NCI-H1105 (cell line): Measurements from ENCODE around the gene DPH3.
A peak's percentile ranks its signal among the peaks of the same experiment; 100 is the strongest.

ENCODE experiments used
- DNase-seq: peaks from one replicate; lab custom pipeline; 2025; lab: John Stamatoyannopoulos, UW

Gene DPH3

DNA sequence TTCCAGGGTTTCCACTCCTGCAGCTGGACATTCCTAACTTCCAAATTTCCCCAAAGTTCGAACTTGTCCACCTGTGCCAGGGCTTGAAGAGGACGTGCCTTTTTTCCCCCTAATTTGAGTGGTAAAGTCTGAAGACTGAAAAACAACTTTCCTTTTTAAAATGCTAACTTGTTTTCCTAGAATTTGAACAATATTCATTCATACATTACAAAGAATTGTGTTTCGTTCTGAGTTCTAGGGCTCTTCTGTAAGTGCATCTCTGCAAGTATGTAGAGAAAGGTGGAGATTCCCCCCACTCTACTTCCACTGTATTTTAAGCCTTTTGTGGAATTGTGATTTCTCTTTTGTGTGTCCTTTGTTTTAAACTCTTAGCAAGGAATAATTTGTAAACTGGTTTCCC, 9.4 kb downstream of the DPH3 start:
- DNase-seq: no peak

DNA sequence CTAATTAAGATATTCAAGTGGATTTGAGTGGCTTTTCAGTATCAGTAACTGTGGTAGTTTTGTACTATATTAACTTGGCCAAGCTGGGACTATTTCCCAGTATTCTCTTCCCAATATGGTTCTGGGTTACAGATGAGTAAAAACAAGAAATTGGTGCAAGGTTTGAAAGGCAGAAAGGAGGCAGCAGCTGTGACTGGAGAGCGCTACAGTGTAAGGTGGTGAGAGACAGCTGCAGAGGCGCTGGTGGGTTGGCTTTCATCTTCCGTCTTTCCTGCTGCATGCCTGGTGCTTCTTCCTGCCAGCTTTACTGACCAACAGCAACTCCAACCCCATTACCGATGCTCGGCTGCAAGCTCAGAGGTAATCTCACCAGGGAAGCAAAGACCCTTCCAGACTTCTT, 9.8 kb downstream of the DPH3 start:
- no peak for DNase-seq

DNA sequence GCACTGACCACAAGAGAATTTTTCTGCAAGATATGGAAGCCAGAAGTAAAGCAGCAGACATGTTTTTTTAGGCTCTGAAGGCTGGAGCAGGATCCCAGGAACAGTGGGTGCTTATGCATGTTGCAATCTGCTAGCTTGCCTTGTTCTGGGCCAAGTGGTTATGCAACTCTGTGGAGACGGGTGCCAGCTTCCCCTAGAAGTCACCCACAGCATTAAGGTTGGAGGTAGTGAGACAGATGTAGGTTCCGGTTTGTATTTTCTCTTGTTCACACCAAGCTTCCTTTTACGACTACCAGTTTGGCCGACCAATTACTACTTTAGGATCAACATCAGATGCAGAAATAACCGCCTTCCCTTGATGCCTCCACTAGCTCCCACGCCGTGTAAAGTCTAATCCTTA, 11.1 kb downstream of the DPH3 start:
- no peak for DNase-seq

DNA sequence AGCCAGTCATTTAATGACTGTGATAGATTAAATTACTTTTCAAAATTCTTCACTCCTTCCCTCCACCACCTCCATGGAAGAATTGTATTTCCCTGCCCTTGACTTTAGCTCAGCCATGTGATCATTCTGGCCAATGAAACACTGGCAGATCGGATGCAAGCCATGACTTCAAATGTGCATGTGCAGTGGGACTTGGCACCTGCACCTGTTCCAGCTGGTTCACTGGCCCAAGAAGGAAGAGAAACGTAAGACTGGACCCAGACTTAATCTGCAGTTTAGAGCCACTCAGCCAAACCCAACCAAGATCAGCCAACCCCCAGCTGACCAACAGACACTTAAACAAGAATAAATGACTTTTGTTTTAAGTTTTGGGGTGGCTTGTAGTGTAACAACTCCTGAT, 11.8 kb downstream of the DPH3 start:
- DNase-seq: no peak

DNA sequence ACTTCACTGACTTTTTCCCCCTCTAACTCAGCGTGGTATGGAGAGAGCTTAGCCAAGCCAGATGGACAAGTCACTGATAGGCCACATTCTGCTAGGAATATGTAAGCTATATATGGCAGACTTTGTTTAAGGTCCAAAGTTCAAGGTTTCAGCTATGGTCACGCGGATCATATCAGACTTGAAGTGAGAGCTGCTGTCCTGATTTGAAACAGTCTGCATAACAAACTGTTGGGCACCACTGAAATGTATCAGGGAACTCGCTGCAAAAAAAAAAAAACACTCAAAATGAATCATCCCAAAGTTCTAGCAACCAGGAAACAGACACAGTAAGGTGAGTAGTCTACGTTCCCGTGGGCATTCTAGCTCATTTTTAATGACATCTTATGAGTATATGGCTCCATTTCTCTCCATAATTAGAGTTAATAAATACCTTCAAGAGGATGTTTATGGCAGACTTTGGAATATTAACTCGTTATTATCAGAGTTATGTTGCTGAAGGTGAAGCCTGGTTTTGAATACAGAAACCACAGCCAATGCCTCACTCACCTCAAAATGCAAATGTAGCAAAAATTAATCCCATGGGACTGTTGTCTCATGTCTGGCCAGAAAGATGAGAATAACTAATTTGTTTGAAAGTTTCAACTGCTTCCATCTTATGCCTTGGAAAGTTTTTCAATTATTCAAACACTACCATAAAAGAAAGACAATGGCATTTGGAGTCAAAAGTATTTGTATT, 12.3 kb downstream of the DPH3 start:
- no peak for DNase-seq

DNA sequence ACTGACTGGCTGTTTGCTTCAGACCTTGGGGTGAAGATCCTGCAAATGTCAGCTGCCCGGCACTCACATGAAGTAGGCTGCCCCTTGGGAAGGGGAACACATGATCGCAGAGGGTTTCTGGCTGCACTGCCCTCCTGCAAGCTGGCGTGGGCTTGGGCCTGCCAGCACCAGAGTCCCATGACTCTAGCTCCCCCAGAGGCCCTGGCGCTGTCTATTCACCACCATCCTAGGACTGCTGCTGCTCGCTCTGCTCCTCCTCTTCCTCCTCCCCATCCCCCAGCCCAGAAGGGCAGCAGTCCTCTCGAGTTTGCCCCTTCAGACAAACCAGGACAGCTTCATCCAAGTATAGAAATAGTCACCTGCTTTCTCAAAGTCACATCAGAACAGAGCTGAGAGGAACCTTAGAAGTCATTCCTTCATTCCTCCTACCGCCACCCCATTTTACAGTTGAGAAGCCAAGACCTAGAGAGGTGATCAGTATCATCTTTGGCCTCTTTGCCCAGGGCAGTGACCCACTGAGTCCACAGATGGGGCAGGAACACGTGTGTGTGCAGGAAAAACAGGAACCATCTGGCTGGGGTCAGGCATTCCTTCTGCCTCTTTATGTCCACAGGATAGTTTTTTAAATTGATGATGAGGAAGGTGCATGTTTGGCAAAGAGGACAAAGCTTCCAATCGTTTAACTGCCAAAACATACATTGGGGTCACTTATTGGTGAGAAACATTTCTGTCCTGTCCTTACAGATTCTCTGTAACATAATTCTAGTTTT, 13.2 kb downstream of the DPH3 start:
- no peak for DNase-seq

DNA sequence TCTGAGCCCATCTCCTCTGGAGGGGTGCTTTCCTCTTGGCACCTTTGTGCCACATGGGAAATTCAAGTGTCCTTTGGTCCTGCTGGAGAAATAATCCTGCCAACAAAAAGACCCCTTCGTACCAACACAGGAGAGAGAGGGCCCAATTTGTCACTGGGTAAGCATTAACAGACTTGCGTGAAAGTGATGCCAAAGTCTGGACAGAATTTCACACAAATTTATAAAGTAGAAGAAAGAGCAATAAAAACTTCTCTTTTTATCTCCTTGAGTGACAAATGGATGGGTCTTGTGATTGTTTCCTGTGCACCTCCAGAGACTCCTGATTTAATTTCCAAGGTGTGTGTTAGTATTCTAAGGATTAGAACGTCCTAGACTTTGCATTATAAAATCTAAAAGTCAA, 14.9 kb downstream of the DPH3 start:
- DNase-seq: no peak

DNA sequence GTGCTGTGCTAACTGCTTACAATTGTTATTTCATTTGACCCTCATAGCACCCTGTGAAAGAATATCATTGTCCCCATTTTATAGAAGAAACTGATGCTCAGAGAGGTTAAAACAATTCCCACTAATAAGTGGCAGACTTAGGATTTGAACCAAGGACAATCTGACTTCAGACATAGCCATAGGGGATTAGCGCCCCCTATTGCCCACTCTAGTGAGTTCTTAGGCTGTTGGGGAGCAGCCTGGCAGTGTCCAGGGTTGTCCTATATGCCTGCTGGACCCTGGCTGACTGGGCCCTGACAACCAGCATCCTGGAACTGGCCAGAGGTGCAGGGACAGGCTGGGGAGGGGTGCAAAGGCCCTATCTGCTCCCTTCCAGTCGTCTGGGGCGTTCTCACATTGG, 15.4 kb downstream of the DPH3 start:
- DNase-seq: no peak

DNA sequence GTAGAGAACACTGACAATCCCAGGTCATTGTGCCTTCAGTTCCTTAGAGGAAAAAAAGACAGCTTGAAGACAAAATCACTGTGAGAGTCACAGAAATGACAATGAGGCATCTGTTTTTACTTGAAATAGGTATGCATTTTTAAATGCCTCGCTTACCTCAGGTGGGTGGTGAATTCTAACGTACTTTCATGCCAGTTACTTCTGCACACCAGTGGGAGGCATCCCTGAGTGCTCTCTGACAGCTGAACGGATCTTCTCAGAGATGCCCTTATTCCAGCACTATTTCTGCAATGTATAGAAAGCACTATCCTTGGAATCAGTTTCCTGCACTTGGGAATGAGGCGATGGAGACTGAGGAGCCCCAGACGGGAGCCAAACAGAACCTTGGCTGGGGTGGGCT, 16.2 kb downstream of the DPH3 start:
- no peak for DNase-seq

DNA sequence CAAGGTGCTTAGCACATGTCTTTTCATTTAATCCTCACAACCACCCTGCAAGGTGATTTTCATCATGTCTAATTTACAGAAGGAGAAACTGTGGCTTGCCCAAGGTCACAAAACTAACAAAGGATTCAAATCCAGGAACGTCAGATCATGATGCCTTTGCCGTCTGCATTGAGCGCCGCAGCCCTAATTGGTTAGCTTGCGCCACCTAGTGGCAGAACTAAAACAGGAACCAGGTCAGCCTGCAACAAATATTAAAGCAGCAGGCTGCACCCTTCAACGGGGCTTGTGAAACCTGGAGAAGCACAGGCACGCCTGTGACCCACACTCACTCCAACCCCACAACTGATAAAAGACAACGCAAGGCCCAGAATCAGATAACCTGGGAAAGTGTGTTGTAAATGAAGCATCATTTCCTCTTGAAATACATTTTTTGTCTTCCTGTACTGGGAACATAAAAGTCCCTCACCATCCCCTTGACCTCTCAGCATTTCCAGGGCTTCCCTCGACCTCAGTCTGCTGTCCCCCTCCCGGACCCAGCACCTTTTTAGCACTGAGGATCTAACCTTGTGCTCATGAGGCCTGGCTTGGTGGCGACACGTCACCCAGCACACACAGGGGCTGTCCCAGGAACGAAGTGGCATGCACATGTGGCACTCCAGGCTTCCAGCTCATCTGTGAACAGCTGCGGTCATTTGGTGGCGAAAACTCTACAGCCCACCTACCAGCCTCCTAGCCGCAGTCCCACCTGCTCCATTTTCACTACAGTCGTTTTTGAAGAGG, 17.3 kb downstream of the DPH3 start:
- peak; percentile 58 for DNase-seq

DNA sequence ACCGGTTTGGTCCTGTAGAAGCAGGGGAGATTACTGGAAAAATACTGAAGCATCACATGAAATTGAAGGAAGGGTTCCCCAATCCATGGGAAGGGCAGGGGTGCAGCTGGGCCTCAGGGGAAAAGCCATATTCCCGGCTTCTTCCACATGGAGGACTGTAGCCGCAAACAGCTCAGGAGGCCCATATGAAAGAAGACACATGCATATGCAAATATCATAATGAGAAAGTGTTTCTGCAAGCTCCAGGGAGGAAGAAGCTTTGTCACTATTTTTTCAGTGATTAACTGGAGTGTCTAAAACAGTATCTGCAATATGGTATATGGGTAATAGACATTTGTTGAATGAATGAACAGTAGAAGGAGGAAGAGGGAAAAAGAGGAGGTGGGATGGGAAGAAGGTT, 19.1 kb downstream of the DPH3 start:
- DNase-seq: no peak

DNA sequence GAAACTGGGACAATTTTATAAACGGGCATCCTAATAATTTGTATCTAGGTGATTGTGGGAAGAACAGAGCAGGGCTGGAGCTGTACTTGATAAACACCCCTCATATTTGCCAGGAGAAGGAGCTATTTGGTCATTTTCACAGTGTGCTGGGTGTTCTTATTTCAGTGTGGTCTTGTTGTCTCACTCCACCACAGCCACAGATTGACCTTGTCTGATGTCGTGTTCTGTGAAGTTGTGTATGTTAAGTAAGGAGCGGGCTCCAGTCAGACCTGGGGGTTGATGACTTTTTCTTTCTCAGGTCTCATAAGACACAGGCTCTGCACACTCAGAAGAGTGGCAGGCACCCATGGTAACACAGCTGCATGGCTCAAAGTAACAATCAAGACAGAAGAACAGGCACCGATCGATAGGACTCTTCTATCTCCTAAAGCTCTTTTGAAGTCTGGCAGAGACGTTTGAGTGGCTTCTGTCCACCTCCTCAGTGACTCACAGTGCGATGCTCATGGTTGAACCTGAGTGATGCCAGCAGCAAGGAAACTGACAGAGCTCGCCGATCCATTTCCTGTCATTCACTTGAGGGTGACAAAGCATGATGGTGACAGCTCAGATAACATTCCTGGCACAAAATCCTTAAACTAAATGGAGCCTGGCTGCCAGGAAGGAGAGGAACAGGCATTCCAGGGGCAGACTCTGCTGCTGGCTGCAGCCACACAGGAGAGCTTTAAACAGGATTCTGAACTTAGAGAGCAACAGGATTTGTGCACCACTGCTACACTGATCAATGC, 20.8 kb downstream of the DPH3 start:
- DNase-seq: no peak

DNA sequence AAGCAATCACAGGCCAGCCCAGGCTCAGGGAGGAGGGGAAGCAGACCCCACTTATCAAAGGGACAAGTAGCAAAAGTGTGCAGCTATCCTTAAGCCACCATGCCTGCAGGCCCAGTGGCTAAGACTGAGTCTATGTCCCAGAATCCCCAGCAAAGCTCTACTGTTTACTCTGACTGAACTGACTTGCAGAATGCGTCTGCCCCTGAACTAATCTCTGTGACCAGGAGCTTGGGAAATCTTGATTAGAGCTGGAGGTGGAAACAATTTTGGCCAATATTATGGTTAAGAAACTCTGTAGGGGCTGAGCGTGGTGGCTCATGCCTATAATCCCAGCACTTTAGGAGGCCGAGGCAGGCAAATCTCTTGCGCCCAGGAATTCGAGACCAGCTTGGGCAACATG, 22.6 kb downstream of the DPH3 start:
- DNase-seq: no peak

DNA sequence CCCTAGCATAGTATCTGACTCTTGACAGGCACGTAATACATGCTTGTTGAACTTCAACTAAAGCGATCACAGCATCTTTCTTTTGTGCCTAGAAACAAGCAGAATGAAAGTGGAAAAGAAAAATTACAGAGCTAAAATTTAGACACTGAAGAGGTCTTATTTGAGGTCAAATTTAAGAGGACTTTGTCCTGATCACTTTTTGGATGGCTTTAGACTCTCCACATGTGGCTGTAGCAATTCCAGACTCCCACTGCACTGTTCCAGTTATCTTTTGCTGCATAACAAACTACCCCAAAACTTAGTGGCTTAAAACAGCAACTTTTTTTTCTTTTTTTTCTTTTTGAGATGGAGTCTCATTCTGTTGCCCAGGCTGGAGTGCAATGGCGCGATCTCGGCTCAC, 23.5 kb downstream of the DPH3 start:
- no peak for DNase-seq

DNA sequence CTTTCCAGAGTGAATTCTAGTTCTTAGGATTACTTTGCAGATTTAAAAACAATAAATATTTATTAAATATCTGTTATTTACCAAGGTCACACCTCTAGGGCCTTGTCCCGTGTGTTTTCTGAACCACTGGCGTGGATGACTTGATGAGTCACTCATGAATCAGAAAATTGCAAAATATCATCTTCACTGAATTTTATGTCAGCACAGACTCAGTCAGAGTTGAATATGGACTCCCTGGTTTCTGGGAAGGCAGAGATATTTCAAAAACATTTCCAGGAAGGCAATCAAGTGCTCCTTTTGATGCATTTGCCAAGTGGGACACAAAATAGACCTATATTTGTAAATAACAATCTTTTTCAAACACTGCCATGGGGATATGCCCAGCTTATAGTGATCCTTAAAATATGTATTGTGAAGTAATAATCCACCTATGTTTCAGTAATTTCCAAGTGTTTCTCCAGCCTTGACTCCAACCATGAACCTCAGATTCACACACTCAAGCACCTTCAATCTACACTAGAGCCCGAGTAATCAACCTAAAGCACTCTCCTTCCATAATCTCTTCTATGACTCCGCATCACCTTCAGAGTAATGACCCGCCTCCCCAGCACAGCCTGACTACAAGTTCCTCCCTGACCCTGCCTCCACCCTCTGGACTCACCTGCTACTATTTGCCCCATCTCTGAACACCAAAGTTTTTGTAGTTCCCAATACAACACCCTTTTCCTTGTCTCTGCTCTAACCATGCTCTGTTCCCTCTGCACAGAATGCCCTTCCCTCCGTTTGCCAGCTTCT, 24.3 kb downstream of the DPH3 start:
- no peak for DNase-seq

DNA sequence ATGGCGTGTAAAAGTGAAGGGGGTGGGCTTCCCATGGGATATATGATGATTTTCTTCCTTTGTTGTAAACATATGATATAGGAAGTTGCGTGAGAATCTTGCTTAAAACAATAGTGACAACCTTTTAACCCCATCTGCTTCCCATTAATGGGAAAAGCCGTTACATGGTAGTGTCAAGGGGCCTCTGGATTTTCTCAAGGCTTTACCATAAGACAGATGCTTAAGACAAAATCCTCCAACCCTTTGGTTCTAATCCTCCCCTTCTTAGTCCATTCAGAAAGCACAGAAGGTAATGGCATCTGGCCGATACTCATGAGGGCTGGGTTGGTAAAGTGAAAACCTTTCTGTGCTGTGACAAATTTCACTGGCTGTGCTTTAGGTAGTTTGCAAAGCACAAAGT, 25.0 kb downstream of the DPH3 start:
- no peak for DNase-seq

DNA sequence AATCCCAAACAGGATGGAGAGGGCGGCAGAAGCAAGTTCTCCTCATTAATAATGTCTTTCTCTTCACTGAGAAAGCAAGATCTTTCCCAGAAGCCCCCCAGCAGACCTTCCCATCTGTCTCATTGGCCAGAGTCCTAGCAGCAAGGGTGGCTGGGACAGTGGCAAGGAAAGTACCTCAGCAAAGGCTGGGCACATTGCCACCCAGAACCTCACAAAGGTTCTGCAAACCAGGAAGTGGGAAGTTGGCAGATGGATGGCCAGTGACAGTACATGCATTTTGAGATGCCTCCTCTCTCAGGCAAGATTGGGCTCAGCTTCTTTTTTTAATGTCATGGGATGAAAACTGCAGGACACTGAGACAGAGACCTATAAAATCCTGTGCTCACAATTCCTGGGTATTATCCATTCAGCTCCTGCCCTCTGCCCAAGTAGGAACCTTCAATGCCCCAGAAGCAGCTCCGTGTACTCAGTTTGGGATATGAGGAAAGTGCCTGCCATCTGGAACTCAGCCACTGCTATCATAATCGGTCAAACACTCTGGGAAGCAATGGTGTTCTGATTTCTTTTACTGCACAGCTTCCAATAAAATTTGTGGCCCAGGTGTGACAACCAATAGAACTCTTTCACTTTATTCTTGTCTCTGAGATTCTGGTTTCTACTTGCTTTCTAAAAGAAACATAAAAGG, 25.5 kb downstream of the DPH3 start:
- DNase-seq: no peak

DNA sequence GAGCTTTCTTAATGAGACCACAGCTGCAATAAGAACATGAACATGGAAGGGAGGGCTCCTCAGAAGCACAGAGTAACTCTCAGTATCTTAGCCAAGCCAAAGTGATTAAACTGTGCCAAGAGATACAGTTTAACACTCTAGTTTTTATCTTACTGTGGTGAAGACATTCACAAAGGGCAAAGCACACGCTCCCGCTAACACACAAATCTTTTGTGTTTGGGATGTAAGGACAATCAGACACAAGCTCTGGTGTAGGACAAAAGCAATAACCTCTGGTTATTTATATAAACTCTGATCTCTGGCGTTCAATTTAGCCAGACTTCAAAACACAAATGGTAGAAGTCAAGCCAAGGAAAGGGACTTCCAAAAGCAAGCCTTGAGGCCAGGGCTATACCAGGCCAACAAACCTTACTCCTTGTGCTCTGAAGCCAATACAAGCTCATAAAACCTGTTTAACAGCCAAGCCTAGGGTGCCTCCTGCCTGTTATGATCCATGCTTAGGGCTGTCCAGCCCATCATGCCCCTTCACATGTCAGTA, 27.8 kb downstream of the DPH3 start:
- no peak for DNase-seq

DNA sequence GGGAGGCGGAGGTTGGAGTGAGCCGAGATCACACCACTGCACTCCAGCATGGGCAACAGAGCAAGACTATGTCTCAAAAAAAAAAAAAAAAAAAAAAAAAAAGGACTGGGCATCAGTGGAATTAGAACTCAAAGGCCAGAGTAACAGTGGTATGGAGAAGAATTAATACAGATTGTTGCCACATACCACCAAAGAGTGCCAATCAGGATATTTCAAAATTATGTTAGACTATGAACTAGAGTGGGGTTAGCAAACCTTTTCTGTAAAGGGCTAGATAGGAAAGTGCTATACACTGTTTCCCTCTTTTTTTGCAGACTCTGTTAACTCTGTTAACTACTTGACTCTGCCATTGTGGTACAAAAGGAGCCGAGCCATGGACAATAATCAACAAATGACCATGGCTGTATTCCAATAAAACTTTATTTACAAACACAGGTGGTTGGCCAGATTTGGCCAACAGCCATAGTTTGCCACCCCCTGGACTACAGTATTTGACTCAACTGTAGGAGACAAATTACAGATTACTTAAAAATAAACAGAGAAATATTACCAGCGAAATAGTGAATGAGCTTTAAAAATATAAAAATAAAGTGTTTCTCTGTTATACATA, 28.6 kb downstream of the DPH3 start:
- no peak for DNase-seq

DNA sequence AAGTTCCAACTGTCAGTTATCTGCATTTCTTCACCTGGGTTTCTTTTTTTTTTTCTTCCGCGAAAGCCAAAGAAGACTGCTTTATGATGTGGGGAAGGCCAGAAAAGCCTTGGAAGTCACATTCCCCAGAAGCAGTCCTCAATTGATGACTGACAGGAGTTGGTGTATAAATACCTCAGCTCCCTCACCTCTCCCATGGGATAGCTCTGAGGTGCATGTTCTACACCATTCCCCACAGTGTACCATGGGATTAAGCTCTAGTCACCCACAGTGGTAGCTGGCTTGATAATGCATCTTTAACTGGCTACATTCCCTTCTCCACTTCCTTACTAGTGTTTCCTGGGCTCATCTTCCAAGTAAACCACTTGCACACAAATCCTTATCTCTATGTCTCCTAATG, 30.5 kb downstream of the DPH3 start:
- DNase-seq: no peak
